ENCODE data around the gene XNDC1N.
A peak's percentile ranks its signal among the peaks of the same experiment; 100 is the strongest.
"Not testable (repeated sequence)": the region's sequence is repeated elsewhere in the genome, so short reads cannot be mapped to it uniquely, and the experiment has no call there.

XNDC1N gene

GRCh38 chr11:71914617-71915189, 13.7 kb downstream of the XNDC1N start:
- no peak for TF ChIP-seq CTCF (IDR thresholded peaks at IDR 0.05; ENCODE audit: insufficient read depth, low read depth, low read length, missing control alignments)
- DNase-seq (ENCODE audit: low read depth) = no peak
- no peak overlapping the region for H3K4me3 ChIP-seq (ENCODE audit: low read depth, low read length)

GRCh38 chr11:71913756-71914526, 14.5 kb downstream of the XNDC1N start:
- TF ChIP-seq CTCF (IDR thresholded peaks at IDR 0.05; ENCODE audit: insufficient read depth, low read depth, low read length, missing control alignments) = no peak
- DNase-seq (ENCODE audit: low read depth) = no peak
- H3K4me3 ChIP-seq (ENCODE audit: low read depth, low read length) = no peak overlapping the region

DNA sequence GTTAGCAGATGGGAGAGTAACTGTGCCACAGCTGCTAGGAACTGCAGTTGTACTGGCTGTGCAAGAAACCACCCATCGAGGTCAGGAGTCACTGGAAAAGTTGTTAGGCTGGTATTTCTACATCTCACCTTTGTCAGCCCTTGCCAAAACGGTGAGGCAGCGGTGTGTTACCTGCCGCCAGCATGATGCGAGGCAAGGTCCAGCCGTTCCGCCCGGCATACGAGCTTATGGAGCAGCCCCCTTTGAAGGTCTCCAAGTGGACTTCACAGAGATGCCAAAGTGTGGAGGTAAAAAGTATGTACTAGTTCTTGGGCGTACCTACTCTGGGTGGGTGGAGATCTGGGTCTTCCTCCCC, 16.4 kb downstream of the XNDC1N start:
- H3K4me3 ChIP-seq (ENCODE audit: low read depth, low read length); DNase-seq (ENCODE audit: low read depth): not testable (repeated sequence)

DNA sequence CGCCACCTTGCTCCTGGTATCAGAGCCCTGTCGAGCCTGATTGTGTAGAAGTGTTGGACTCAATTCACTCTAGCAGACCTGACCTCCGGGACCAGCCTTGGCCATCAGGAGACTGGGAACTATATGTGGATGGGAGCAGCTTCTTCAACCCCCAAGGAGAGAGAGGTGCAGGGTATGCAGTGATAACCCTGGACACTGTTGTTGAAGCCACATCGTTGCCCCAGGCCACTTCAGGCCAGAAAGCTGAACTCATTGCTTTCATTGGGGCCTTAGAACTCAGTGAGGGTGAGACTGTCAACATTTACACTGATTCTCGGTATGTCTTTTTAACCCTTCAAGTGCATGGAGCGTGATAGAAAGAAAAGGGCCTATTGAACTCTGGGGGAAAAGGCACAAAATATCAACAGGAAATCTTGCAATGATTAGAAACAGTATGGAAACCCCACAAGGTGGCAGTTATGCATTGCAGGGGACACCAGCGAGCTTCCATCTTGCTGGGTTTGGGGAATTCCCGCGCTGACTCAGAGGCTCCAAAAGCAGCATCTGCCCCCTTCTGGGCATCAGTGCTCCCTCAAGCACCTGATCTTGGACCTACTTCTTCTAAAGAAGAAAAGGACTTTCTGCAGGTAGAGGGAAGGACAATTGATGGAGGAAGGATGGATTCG, 16.9 kb downstream of the XNDC1N start:
- TF ChIP-seq CTCF (IDR thresholded peaks at IDR 0.05; ENCODE audit: insufficient read depth, low read depth, low read length, missing control alignments) = peak; percentile 43
- peak; percentile 65 for DNase-seq (ENCODE audit: low read depth)
- H3K4me3 ChIP-seq (ENCODE audit: low read depth, low read length) = not testable (repeated sequence)

GRCh38 chr11:71910775-71911174, 17.6 kb downstream of the XNDC1N start:
- DNase-seq (ENCODE audit: low read depth); H3K4me3 ChIP-seq (ENCODE audit: low read depth, low read length): not testable (repeated sequence)

- no peak overlapping the region for H3K4me3 ChIP-seq (ENCODE audit: low read depth, low read length)
- no peak for TF ChIP-seq CTCF (IDR thresholded peaks at IDR 0.05; ENCODE audit: insufficient read depth, low read depth, low read length, missing control alignments)
- no peak for DNase-seq (ENCODE audit: low read depth)
Measured at GRCh38 chr11:71908218-71908617, 20.2 kb downstream of the XNDC1N start.

- H3K4me3 ChIP-seq (ENCODE audit: low read depth, low read length); DNase-seq (ENCODE audit: low read depth): not testable (repeated sequence)
Measured at GRCh38 chr11:71901137-71901536, 27.3 kb downstream of the XNDC1N start.

DNA sequence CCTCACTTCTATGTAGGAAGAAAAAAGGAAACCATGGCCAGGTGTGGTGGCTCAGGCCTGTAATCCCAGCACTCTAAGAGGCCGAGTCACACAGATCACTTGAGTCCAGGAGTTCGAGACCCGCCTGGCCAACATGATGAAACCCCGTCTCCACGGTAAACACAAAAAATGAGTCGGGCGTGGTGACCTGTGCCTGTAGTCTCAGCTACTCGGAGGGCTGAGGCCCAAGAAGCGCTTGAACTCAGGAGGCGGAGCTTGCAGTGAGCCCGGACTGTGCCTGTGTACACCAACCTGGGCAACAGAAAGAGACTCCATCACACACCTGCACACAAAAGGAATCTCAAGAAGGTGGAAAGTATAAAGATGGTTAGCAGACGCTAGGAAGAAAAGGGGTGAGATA, 32.4 kb downstream of the XNDC1N start:
- TF ChIP-seq CTCF (IDR thresholded peaks at IDR 0.05; ENCODE audit: insufficient read depth, low read depth, low read length, missing control alignments) = no peak
- no peak for DNase-seq (ENCODE audit: low read depth)

DNA sequence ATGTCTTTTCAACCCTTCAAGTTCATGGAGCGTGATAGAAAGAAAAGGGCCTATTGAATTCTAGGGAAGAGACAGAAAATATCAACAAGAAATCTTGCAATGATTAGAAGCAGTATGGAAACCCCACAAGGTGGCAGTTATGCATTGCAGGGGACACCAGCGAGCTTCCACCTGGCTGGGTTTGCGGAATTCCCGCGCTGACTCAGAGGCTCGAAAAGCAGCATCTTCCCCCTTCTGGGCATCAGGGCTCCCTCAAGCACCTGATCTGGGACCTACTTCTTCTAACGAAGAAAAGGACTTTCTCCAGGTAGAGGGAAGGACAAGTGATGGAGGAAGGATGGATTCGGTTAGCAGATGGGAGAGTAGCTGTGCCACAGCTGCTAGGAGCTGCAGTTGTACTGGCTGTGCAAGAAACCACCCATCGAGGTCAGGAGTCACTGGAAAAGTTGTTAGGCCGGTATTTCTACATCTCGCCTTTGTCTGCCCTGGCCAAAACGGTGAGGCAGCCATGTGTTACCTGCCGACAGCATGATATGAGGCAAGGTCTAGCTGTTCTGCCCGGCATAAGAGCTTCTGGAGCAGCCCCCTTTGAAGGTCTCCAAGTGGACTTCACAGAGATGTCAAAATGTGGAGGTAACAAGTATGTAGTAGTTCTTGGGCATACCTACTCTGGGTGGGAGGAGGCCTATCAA, 39.1 kb downstream of the XNDC1N start:
- DNase-seq (ENCODE audit: low read depth) = not testable (repeated sequence)

More for the DNA sequence above, 32.4 kb downstream of the XNDC1N start:
- no peak overlapping the region for H3K4me3 ChIP-seq (ENCODE audit: low read depth, low read length)

DNA sequence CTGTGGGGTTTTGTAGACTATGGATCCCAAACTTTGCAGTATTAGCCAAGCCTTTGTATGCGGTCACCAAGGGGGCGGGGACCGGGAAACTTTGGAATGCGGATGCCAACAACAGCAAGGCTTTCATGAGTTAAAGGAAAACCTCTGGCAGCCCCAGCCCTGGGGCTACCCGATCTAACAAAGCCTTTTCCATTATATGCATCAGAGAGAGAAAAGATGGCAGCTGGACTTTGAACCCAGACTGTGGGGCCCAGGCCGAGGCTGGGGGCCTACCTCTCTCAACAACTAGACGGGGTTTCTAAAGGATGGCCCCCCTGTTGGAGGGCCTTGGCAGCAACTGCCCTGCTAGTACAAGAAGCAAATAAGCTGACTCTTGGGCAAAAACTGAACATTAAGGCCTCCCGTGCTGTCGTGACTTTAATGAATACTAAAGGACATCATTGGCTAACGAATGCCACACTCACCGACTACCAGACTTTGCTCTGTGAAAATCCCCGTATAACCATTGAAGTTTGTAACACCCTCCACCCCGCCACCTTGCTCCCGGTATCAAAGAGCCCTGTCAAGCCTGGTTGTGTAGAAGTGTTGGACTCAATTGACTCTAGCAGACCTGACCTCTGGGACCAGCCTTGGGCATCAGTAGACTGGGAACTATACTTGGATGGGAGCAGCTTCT, 39.9 kb downstream of the XNDC1N start:
- H3K4me3 ChIP-seq (ENCODE audit: low read depth, low read length); DNase-seq (ENCODE audit: low read depth): not testable (repeated sequence)

More for the DNA sequence above, 39.1 kb downstream of the XNDC1N start:
- not testable (repeated sequence) for H3K4me3 ChIP-seq (ENCODE audit: low read depth, low read length)

GRCh38 chr11:71885806-71886205, 42.6 kb downstream of the XNDC1N start:
- not testable (repeated sequence) for DNase-seq (ENCODE audit: low read depth); H3K4me3 ChIP-seq (ENCODE audit: low read depth, low read length)

Measured in GM12865 (cell line).